CD4-positive, alpha-beta T cell treated with Interleukin-6 for 4 hours (primary cell): ENCODE results near the gene IRF1.
"Not testable (repeated sequence)": the region's sequence is repeated elsewhere in the genome, so short reads cannot be mapped to it uniquely, and the experiment has no call there.

Source experiments
- DNase-seq: peaks from one replicate; pipeline ENCODE4 v3.0.0-alpha.2; 2020; ENCODE audit warnings: mixed read lengths

IRF1 gene, protein sequence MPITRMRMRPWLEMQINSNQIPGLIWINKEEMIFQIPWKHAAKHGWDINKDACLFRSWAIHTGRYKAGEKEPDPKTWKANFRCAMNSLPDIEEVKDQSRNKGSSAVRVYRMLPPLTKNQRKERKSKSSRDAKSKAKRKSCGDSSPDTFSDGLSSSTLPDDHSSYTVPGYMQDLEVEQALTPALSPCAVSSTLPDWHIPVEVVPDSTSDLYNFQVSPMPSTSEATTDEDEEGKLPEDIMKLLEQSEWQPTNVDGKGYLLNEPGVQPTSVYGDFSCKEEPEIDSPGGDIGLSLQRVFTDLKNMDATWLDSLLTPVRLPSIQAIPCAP

DNA sequence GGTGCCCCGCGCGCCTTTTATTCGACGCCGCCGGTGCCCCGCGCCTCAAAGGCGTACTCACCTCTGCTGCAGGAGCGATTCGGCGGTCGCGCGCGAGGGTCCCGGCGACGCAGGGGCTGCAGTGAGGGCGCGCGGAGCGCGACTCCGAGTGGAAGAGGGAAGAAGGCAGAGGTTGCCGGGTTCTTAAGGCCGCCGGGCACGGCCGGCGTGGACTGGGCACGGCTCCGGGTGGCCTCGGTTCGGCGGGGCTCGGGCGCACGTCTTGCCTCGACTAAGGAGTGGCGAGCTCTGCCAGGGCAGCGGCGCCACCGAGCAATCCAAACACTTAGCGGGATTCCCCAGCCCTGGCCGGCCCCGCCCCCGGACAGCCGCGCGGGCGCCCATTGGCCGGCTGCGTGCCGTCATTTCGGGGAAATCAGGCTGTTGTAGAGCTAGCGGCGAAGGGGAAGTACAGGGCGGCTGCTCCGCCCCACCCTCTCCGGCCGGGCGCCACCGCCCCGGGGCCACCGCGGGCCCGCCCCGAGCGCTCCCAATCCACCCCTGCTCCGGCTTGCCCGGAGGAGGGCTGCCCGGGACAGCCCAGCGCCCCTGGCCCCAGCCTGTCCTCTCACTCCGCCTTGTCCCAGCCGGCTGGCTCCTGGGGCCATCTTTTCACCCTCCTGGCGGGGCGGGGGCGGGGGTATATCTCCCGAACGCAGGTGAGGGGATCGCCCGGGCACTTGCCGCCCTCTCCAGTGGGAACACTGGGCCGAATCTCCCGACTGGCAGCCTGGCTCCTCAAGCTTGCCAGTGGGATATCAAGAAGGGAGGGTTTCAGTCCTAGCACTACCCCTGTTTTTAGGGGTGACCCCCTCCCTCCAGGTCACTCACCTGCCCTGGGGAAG, at the start of gene IRF1:
Gene IRF1 (minus strand): TSS at position 290 of the 884 bp plus-strand sequence. CDS start 1,295 bp downstream, outside the sequence.
- DNase-seq, result peak; percentile 97

- DNase-seq, result no peak
Observed at GRCh38 chr5:132540149-132540548, 49.6 kb upstream of the IRF1 start.

GRCh38 chr5:132539716-132540115, 49.1 kb upstream of the IRF1 start:
- DNase-seq, result no peak

- no peak for DNase-seq
Observed at GRCh38 chr5:132530946-132531345, 40.4 kb upstream of the IRF1 start.

DNA sequence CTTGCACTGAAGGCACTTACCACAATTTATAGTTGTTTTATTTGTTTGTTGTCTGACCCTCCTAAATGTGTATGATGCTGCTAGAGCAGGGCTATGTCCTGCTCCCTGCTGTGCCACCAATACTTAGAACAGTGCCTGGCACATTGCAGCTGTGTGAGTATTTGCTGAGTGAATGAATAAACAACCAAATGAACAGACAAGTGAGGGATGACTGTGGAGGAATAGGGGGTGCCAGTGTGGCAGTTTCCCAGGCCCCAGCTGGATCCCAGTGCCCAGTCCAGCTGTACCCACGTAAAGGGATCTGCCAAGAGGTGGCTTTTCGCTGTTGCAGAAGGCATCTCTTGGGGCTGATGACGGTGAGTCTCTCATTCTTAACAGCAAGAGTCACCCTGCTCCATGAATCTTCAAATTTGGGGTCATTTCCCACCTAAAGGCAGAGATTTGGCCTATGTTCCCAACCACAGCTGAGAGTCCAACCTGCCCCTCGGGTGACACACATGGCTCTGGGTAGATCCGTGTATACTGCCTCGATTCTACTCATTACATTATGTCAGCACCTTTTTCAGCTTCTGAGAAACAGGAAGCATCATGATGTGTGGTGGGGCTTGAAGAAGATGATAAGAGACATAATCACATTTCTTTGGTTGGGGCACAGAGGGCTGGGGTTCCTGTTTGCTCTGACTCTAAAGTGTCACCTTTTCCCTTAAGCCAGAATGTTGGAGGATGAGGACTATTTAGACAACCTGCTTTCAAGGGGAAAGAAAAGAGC, 38.5 kb upstream of the IRF1 start:
- DNase-seq, result peak; percentile 2

DNA sequence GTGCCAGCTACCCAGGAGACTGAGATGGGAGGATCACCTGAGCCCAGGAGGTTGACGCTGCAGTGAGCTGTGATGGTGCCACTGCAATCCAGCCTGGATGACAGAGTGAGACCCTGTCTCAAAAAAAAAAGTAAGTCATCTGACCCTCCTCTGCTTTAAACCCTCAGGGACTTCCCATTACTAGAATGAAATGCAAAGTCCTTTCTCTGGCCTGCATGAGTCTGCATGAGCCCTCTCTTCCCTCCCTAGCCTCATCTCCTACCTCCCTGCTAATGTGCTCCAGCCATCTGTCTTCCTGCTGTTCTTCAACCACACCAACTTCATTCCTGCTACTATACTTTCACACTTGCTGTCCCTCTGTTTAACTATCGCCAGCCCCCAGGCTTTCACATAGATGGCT, 37.4 kb upstream of the IRF1 start:
- DNase-seq, result no peak

GRCh38 chr5:132526974-132527564, 36.5 kb upstream of the IRF1 start:
- DNase-seq, result no peak

- DNase-seq, result peak; percentile 28
Observed at GRCh38 chr5:132526290-132526973, 35.9 kb upstream of the IRF1 start.

DNA sequence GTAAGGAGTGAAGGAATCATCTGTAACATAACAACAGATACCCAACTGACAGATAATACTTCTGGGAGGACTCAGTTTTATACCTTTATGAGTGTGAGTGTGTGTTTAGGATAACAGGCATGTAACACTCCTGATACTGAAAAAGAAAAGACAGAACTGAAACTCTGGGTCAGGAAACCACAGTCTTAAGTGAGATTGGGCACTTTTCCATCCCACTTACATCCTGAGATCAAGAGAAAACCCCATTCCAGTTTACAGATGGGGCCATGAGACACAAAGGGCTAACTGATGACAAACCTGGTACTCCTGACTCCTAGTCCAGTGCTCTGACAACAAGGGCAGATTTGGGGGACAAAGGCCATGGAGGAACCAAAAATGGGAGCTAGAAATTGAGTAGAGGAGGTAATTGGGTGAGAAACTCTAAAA, 34.7 kb upstream of the IRF1 start:
- no peak for DNase-seq

DNA sequence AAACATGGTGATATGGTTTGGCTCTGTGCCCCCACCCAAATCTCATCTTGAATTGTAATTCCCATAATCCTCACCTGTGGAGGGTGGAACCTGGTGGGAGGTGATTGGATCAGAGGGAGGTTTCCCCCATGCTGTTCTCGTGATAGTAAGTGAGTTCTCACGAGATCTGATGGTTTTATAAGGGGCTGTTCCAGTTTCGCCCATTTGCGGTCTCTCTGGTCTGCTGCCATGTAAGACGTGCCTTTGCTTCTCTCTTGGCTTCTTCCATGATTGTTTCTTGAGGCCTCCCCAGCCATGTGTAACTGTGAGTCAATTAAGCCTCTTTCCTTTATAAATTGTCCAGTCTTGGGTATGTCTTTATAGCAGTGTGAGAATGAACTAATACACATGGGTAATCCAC, 34.3 kb upstream of the IRF1 start:
- not testable (repeated sequence) for DNase-seq

- DNase-seq, result not testable (repeated sequence)
Observed at GRCh38 chr5:132522067-132522466, 31.5 kb upstream of the IRF1 start.

- DNase-seq, result not testable (repeated sequence)
Observed at GRCh38 chr5:132513618-132514336, 23.2 kb upstream of the IRF1 start.

GRCh38 chr5:132510076-132510475, 19.5 kb upstream of the IRF1 start:
- DNase-seq, result no peak

- no peak for DNase-seq
Observed at GRCh38 chr5:132506094-132506692, 15.6 kb upstream of the IRF1 start.

- DNase-seq, result no peak
Observed at GRCh38 chr5:132505641-132506040, 15.1 kb upstream of the IRF1 start.

GRCh38 chr5:132504746-132505145, 14.2 kb upstream of the IRF1 start:
- no peak for DNase-seq

GRCh38 chr5:132503244-132503643, 12.7 kb upstream of the IRF1 start:
- DNase-seq, result no peak

DNA sequence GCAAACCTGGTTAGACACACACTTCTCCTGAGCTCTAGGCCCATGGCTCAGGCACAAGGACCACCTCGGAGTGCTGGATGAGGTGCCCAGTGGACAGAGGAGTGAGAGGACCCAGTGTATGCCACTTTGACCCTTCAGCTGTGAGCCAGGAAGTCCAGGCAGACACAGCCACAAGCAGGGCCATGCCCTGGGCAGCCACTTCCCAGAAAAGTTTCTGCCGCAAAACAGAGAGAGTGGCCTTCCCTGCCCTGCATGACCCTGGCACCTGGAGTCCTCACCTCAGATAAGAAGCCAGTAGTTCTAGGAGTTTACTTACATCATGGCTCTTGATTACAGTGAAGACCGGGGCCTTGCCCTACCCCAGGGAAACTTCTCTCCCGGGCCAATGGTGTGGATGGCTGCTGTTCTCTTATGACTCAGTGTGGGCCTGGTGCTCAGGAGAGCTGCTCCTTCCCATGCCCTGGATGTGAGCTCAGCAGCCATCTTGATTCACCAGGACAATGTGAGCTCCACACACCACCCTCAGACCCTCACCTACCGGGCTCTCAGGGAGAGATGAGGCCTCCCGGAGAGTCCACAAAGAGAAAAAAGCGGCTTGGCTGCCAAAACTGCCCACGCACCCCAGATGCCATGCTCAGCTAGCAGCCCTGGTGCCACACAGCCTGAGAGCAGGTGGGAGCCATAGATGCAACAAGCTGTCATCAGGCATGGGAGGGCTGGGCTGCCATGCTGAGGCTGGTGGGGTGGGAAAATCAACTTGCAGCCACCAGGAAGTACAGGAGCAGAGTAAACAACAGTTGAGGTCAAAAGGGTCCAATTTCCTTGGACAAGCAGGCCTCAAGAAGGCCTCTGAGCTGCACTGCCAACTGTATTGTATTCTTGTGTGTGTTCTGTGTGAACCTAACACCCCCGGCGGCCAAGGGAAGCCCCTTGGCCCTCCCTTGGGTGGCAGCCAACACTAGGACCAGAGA, 11.7 kb upstream of the IRF1 start:
- DNase-seq, result no peak

DNA sequence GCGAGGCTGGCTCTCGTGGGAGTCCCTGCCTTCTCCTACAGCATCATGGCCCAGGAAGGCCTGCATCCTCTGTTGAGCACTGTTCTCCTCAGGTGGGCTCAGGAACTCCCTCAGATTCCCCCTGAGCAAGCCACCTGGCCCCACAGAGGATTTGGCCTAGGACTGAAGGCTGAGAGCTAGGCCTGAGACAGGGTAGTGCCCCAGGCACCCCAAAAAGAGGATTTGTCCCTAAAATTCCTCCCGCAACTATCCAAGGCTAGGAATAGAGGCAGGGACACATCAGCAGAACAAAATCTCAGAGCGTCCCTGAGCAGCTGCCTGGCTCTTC, 11.0 kb upstream of the IRF1 start:
- DNase-seq, result no peak
